A673 (cell line): ENCODE results near the gene FREM1.

Experiments
- CTCF ChIP-seq: fragments of 300-800, 200-600 bp; sonication (generic); conservative IDR thresholded peaks from 2 replicates; pipeline ENCODE4 v1.5.1; 2017; ENCODE audit warnings: low read depth, mild to moderate bottlenecking, antibody characterized with exemption, low read length, moderate library complexity, mixed read lengths
- EZH2 ChIP-seq: fragments of 200-600 bp; sonication (generic); IDR thresholded peaks from 2 replicates; pipeline ENCODE4 v1.6.1; 2017; ENCODE audit warnings: borderline replicate concordance, low read depth, mild to moderate bottlenecking, mixed read lengths, antibody characterized with exemption, low read length; ENCODE audit not compliant: poor library complexity, severe bottlenecking

- no peak for TF ChIP-seq CTCF
- no peak for TF ChIP-seq EZH2
Measured at GRCh38 chr9:14908295-14909180, 1.7 kb downstream of the FREM1 start.
